Osteoblast (primary cell): Measurements from ENCODE around the gene ZNF487. TPM values are rescaled to one million over a fixed set of nuclear protein-coding genes. Genes with fewer than 3 reads are reported as not detected.

Experiments
- DNase-seq: peaks from one replicate; pipeline ENCODE4 v3.0.0; 2011; ENCODE audit warnings: low spot score, mixed read lengths; ENCODE audit not compliant: insufficient read length; ENCODE audit errors: missing footprints
- H2AFZ ChIP-seq: 2 replicates; pipeline ENCODE4 v1.6.0; 2011; ENCODE audit warnings: mild to moderate bottlenecking, low read length
- H3K27ac ChIP-seq: 2 replicates; pipeline ENCODE4 v1.5.1; 2011; ENCODE audit warnings: mild to moderate bottlenecking, low read depth, low read length, moderate library complexity
- H3K27me3 ChIP-seq: 2 replicates; pipeline ENCODE4 v1.6.0; 2012; ENCODE audit warnings: mild to moderate bottlenecking, control low read depth, inconsistent platforms, low read length, moderate library complexity; ENCODE audit not compliant: insufficient read depth
- H3K36me3 ChIP-seq: 2 replicates; pipeline ENCODE4 v1.5.1; 2011; ENCODE audit warnings: mild to moderate bottlenecking, low read length, control low read depth, moderate library complexity; ENCODE audit not compliant: insufficient read depth
- H3K4me1 ChIP-seq: 2 replicates; pipeline ENCODE4 v1.5.1; 2011; ENCODE audit warnings: mild to moderate bottlenecking, low read length, control low read depth, moderate library complexity; ENCODE audit not compliant: insufficient read depth
- H3K4me2 ChIP-seq: 2 replicates; pipeline ENCODE4 v1.6.0; 2011; ENCODE audit warnings: mild to moderate bottlenecking, low read length; ENCODE audit not compliant: insufficient read depth
- H3K4me3 ChIP-seq: fragments of 200-600 bp; sonication (generic); 3 replicates; pipeline ENCODE4 v1.5.1; 2012; ENCODE audit warnings: mild to moderate bottlenecking, low read length, inconsistent platforms; ENCODE audit not compliant: insufficient read depth
- H3K79me2 ChIP-seq: 2 replicates; pipeline ENCODE4 v1.6.0; 2012; ENCODE audit warnings: mild to moderate bottlenecking, low read length, control low read depth, inconsistent platforms; ENCODE audit not compliant: insufficient read depth
- H3K9me3 ChIP-seq: 2 replicates; pipeline ENCODE4 v1.5.1; 2011; ENCODE audit warnings: low read depth, low read length, control low read depth
- H4K20me1 ChIP-seq: 2 replicates; pipeline ENCODE4 v1.6.0; 2012; ENCODE audit warnings: mild to moderate bottlenecking, low read length, control low read depth; ENCODE audit not compliant: insufficient read depth
- CTCF ChIP-seq: IDR thresholded peaks from 2 replicates; pipeline ENCODE4 v1.5.1; 2011; ENCODE audit warnings: mild to moderate bottlenecking, low read depth, low read length, moderate library complexity; ENCODE audit errors: extremely low read depth
- total RNA-seq: library from RNA; depleted of rRNA; stranded (reverse); fragments of >200 nt; gene quantifications from 2 replicates; pipeline ENCODE4 v1.2.3, GENCODE V29; 2012

The ZNF487 gene
- total RNA-seq, 1 donor = 8.3 TPM

DNA sequence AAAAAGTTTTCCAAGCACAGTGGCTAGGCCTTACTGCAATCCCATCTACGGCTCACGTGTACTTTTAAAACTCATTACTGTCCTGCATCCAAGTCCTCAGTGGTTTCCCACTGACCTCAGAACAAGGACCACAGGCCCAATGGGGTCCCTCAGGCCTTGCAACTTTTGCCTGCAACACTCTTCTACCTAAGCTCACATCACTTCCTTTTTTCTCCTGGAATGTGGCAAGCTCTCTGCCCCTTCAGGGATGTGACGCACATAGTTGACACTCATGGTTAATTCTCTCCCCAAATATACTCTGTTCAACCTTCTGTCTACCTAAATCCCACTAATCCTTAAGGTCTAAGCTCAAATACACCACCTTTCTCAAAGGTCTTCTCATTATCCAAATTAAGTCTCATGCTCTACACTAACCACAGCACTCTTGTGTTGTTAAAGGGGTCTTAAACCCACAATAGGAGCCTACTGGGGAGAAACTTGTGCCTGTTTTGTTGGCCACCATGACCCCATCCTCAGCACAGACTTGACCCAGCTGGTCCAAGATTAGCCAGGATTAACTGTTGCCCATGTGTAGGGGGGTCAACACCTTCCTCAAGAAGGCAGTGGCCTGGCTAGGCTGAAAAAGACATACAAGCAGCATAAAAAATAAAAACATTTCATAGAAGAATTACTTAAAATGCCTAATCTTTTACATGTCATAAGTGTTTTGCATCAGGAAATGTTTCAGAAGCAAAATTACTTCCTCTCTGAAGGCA lies 43.1 kb upstream of the ZNF487 start:
- Histone ChIP-seq H3K4me2 (no peak overlapping the region), H3K27ac (peak overlapping the region; percentile 33), H3K4me1 (peaks cover 25% of the 10 kb centered on the region), H3K36me3 (peaks cover 58% of the 10 kb centered on the region), H3K4me3 (no peak overlapping the region), H3K79me2 (peaks cover 97% of the 10 kb centered on the region), H3K9me3 (no peaks in the 10 kb centered on the region), H4K20me1 (peaks cover 66% of the 10 kb centered on the region), H2AFZ (no peak overlapping the region), H3K27me3 (no peaks in the 10 kb centered on the region)
- TF ChIP-seq CTCF = no peak
- DNase-seq = no peak

- H3K36me3 ChIP-seq = peaks cover 50% of the 10 kb centered on the region
- H3K4me2 ChIP-seq = peak overlapping the region; percentile 76
- H3K4me1 ChIP-seq = peaks cover 35% of the 10 kb centered on the region
- H4K20me1 ChIP-seq = peaks cover 65% of the 10 kb centered on the region
- no peaks in the 10 kb centered on the region for H3K27me3 ChIP-seq
- peaks cover 97% of the 10 kb centered on the region for H3K79me2 ChIP-seq
- no peak for TF ChIP-seq CTCF
- H3K9me3 ChIP-seq = no peaks in the 10 kb centered on the region
- no peak overlapping the region for H2AFZ ChIP-seq
- no peak overlapping the region for H3K27ac ChIP-seq
- peak overlapping the region; percentile 77 for H3K4me3 ChIP-seq
- DNase-seq = no peak
Measured at GRCh38 chr10:43394868-43395267, 42.0 kb upstream of the ZNF487 start.

DNA sequence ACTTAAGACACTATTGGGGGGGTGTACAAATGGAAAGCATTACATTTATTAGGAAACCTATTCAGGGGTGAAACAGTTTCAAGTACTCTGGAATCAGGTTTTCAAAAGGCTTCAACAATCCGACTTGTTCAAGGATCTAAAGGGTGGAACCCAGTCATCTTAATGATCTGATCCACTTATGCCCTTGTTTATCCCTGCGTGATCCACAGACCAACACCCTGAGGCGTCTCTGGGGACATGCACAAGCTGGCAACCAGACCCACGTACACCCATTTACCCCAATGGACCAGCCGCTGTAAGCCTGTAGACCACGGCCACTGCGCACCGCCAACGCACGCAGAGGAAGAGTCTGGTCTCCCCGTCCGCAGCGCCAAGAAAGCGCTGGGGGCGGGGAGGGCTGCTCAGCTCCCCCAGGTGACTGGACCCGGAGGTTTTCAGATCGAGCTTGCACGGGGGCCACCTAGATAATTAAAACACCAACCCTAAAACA lies 41.3 kb upstream of the ZNF487 start:
- TF ChIP-seq CTCF = no peak
- Histone ChIP-seq H4K20me1 (peaks cover 65% of the 10 kb centered on the region), H3K9me3 (no peaks in the 10 kb centered on the region), H3K27me3 (no peaks in the 10 kb centered on the region), H3K4me3 (peak overlapping the region; percentile 77), H3K36me3 (peaks cover 43% of the 10 kb centered on the region), H3K79me2 (peaks cover 97% of the 10 kb centered on the region), H3K4me2 (peak overlapping the region; percentile 76), H3K4me1 (peaks cover 39% of the 10 kb centered on the region), H2AFZ (no peak overlapping the region), H3K27ac (peak overlapping the region; percentile 75)
- DNase-seq = peak; percentile 66
